Left ventricle myocardium inferior (tissue), 1 donor: ENCODE data around the gene KIAA1671. TPM values are rescaled to one million over a fixed set of nuclear protein-coding genes. Genes with fewer than 3 reads are reported as not detected.

Source experiments
- DNase-seq: peaks from one replicate; pipeline ENCODE4 v3.0.0-alpha.2; 2020
- H3K27ac ChIP-seq: fragments of 200-600 bp; replicated peaks from 2 replicates; pipeline ENCODE4 v1.8.0; 2021
- H3K27me3 ChIP-seq: fragments of 200-600 bp; 2 replicates; pipeline ENCODE4 v1.8.0; 2021; ENCODE audit warnings: low read depth
- H3K36me3 ChIP-seq: fragments of 200-600 bp; 2 replicates; pipeline ENCODE4 v1.8.0; 2021
- H3K4me1 ChIP-seq: fragments of 200-600 bp; 2 replicates; pipeline ENCODE4 v1.8.0; 2021
- H3K4me3 ChIP-seq: fragments of 200-600 bp; 2 replicates; pipeline ENCODE4 v1.8.0; 2021; ENCODE audit warnings: mild to moderate bottlenecking, moderate library complexity
- H3K9me3 ChIP-seq: fragments of 200-600 bp; replicated peaks from 2 replicates; pipeline ENCODE4 v1.8.0; 2021
- CTCF ChIP-seq: fragments of 200-600 bp; IDR thresholded peaks from 2 replicates; pipeline ENCODE4 v1.8.0; 2021; ENCODE audit warnings: antibody characterized with exemption, mild to moderate bottlenecking, borderline replicate concordance
- intact Hi-C: fragments of 100-400 bp; cut with micrococcal nuclease; formaldehyde crosslinking; loops from one replicate; pipeline ENCODE4 v1.11.0; 2022
- total RNA-seq: library from RNA; stranded (reverse); fragmentation: NEBNext Ultra II Directional; extraction: Animal tissue kit (Norgen Biotek cat#: 25700); gene quantifications from one replicate; pipeline ENCODE4 v1.2.1, GENCODE V29; 2021
- donor health status: DM: no; HTN: yes; CAD: no; lungs with severe emphysema.

KIAA1671 gene
- total RNA-seq, 1 donor from 2014 or later: 12.2 TPM

GRCh38 chr22:25060522-25061071 lies 108.1 kb downstream of the KIAA1671 start:
- intact Hi-C loops: no loop called here
- peak; percentile 32 for TF ChIP-seq CTCF
- Histone ChIP-seq H3K9me3 (no peaks in the 10 kb centered on the region), H3K27ac (no peak overlapping the region), H3K27me3 (no peaks in the 10 kb centered on the region), H3K36me3 (no peaks in the 10 kb centered on the region), H3K4me1 (peaks cover 21% of the 10 kb centered on the region), H3K4me3 (no peak overlapping the region)
- no peak for DNase-seq

GRCh38 chr22:25061134-25061533 lies 108.6 kb downstream of the KIAA1671 start:
- H3K9me3 ChIP-seq: no peaks in the 10 kb centered on the region
- H3K36me3 ChIP-seq: no peaks in the 10 kb centered on the region
- peaks cover 21% of the 10 kb centered on the region for H3K4me1 ChIP-seq
- no peak overlapping the region for H3K4me3 ChIP-seq
- no peak overlapping the region for H3K27ac ChIP-seq
- intact Hi-C loops: no loop called here
- H3K27me3 ChIP-seq: no peaks in the 10 kb centered on the region
- no peak for TF ChIP-seq CTCF
- no peak for DNase-seq

- Histone ChIP-seq H3K4me3 (no peak overlapping the region), H3K36me3 (no peaks in the 10 kb centered on the region), H3K27ac (no peak overlapping the region), H3K27me3 (no peaks in the 10 kb centered on the region), H3K4me1 (peaks cover 21% of the 10 kb centered on the region), H3K9me3 (no peaks in the 10 kb centered on the region)
- intact Hi-C loops: no loop called here
- no peak for DNase-seq
- no peak for TF ChIP-seq CTCF
These were observed 109.3 kb downstream of the KIAA1671 start for GRCh38 chr22:25061605-25062376.

- TF ChIP-seq CTCF: no peak
- H3K4me1 ChIP-seq: peaks cover 21% of the 10 kb centered on the region
- H3K27me3 ChIP-seq: no peaks in the 10 kb centered on the region
- H3K4me3 ChIP-seq: no peak overlapping the region
- no peaks in the 10 kb centered on the region for H3K36me3 ChIP-seq
- no peak for DNase-seq
- intact Hi-C loops: no loop called here
- H3K9me3 ChIP-seq: no peaks in the 10 kb centered on the region
- no peak overlapping the region for H3K27ac ChIP-seq
These were observed 110.0 kb downstream of the KIAA1671 start for GRCh38 chr22:25062386-25063085.

- TF ChIP-seq CTCF: no peak
- no peaks in the 10 kb centered on the region for H3K9me3 ChIP-seq
- H3K4me1 ChIP-seq: peaks cover 21% of the 10 kb centered on the region
- H3K27ac ChIP-seq: no peak overlapping the region
- H3K36me3 ChIP-seq: no peaks in the 10 kb centered on the region
- H3K4me3 ChIP-seq: no peak overlapping the region
- intact Hi-C loops: no loop called here
- H3K27me3 ChIP-seq: no peaks in the 10 kb centered on the region
- no peak for DNase-seq
These were observed 112.5 kb downstream of the KIAA1671 start for GRCh38 chr22:25064894-25065560.
